GM21619 (cell line): ENCODE data around the gene FAAP100.
A peak's percentile ranks its signal among the peaks of the same experiment; 100 is the strongest.

ENCODE experiments used
- ATAC-seq: cut with Tn5 transposase; IDR thresholded peaks from one replicate; pipeline ENCODE4 v1.9.1; 2021; ENCODE audit not compliant: unreplicated experiment

FAAP100 gene

DNA sequence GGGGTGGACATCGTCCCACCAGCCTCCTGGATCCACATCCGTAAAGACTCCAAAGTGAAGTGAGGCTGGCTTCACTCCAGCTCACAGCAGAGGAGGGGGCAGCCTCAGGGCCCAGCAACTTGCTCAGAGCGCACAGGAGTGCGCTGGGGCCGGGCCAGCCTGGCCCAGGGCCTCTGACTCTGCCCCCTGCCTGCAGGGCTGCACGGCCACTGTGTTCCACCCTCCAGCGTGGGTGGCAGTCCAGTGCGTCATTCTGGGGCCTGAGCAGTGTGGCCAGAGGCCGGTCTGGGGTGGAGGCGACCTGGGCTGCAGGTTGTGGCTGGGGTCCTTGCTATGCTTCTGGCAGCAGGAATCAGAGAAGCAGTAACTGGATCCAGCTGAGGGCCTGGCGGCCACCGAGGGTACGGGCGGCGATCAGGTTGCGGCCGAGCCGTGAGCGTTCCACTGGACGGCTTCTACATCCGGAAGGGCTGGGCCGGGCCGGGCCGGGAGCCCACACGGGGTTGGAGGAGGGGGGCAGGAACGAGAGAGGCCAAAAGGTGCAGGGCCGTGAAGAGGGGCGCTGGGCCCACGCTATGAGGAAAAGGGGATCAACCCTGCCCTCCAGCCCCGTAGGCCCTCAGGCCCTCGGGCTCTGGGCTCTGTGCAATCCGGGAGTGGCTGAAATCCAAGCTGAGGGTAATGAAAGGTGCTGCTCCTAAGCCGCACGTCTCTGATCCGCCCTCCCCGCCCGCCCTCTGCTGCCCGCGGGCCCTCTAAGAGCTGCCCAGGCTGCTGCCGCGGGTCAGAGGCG, 24.4 kb downstream of the FAAP100 start, which contains the start of gene FSCN2:
FSCN2 (plus strand) TSS at position 787 of the 793 bp plus-strand sequence. CDS start 155 bp downstream, outside the sequence.
- no peak for ATAC-seq

DNA sequence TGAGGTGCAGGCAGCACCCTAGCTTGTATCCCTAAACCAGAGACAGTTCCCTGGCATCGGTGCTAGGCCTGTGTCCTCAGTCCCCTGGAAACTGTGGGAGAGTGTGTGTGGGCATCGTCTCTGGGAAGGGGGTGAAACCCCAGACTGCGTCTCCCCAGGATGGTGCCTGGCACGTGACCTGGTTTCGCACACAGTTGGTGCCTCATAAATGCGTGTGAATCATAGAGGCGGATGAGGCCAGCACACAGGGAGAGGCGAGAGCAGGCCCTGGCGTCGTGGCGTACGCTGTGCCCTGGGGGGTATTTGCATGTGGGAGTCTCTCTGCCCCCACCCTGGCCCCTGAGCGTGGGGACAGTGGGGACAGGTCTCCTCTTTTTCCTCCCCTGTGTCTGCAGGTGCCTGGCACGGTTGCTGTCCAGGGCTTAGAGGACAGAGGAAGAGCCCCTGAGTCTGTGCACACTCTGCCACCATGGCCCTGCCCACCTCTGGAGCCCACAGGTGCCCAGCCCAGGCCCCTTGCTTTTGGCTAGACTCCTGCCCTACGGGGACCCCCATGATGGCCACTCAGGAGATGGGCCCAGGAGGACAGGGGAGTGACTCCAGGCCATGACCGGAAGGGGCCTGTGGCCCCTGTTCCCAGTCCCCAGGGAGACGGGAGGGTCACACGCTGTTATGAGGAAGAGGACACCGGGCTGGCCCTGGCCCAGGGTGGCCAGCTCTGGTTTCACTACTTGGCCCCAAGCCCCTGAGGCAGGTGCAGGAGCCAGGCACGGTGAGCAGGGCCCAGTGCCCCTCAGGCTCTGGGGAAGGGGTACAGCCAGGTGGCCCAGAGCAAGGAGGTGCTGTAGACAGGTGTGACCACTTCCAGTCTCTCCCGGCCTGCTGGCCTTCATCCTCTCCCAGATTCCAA, 25.2 kb downstream of the FAAP100 start:
- no peak for ATAC-seq

DNA sequence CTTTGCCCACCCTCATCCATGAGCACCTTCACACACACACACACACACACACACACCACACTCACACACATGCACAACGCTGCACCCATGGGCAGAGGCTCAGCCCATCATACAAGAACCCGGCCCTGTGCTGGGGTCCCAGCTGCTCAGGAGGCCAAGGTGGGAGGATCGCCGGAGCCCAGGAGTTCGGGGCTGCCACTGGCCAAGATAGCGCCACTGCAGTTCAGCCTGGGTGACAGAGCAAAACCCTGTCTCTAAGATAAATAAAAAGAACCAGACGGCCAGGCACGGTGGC, 27.3 kb downstream of the FAAP100 start:
- no peak for ATAC-seq

DNA sequence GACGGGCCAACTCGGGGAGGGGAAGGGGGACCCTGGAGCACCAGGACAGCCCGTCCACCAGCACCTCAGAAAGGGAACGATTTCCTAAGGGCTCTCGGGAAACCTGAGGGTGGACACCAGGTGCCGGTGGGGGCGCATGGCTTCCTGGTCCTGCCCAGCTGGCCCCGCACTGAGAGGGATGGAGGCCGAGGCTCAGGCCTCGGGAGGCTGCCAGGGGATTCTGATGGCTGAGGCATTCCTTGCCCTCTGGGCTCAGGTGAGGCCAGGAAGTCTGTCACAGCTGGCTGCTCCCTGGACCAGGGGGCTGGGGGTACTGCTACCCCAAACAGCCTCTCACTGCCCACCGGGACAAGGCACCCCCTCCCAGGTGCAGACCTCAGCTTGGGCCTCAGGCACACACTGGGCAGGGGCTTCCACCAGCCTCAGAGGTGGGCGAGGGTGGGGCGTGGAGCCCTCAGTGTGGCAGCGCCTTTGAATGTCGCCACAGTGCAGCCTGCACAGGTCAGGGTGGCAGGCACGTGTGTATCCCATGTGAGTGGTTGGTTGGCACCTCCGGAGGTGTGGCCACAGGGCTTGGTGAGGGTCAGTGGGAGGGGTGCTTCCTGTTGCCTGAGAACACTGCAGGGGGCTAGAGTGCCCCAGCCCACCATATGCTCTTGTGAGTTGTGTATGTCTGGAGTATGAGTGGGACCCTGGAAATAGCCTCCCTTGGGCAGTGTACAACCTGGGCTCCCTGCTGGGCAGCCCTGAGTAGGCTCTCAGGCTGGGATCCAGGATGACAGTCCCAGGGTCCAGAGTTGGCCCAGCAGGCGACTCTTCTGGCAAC, 27.9 kb downstream of the FAAP100 start:
- no peak for ATAC-seq

DNA sequence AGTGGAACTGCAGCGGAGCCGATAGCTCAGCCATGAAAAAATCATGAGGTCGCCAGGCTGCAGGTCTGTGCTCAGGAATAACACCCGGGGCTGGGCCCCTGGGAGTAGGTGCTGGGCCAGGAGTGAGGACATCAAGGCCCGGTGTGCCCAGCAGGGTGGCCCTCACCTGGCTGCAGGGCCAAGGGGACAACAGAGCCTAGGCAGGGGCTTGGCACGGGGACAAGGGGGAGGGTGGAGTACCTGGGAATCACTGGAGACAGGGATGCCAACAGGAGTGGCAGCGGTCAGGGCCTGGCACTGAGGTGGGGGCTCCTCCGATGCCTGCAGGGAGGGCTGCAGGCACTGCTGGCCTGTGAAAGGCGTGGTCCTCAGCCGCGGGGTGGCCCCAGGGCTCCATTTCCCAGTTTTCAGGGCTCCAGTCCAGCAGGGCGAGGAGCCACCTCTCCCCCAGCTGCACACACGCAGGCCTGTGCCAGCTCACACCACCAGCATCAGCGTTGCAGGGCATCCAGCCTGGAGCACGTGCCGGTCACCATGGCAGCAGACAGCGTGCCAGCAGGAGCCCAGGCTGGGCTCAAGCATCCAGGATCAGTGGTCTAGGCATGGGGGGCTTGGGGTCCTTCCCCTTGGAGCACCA, 28.6 kb downstream of the FAAP100 start:
- ATAC-seq = no peak

DNA sequence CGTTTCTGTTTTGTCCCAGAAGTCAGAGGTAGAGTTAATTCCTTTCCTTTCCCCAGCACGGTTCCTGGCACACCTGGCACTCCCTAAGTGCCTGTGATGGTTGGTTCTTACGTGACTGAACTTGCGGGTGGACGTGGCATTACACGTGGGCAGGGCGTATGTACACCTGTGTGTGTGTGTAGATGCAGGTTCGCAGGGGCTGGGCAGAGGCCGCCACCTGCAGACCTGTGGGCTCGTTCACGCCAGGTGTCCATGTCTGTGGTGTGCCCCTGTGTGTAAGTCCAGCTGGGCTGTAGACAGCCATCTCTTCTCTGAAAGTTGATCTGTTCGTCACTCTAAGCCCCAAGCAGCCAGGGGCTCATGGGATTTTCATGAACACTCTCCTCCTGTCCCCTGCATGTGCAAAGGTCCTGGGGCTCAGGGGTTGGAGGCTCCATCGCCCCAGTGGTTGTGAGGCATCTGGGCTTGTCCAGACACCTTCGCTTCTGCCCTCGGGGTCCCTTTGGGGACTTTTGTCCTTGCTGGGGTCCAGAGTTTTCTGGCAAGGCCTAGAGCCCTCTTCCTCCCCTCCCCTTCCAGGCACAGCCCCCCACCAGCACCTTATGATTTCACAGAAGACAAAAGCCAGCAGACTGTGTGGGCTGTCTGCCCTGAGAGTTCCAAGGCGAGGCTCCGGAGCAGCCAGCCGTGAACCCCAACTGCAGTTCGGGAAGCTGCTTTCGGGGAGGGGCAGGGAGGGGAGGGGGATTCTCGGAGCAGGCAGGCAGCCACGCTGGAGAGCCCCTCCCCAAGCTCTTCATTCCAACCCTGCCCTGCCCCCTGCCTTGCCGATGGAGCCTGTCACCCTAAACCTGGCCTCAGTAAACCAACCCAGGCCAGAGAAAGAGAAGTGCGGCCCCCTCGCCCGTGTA, 29.4 kb downstream of the FAAP100 start:
- no peak for ATAC-seq

DNA sequence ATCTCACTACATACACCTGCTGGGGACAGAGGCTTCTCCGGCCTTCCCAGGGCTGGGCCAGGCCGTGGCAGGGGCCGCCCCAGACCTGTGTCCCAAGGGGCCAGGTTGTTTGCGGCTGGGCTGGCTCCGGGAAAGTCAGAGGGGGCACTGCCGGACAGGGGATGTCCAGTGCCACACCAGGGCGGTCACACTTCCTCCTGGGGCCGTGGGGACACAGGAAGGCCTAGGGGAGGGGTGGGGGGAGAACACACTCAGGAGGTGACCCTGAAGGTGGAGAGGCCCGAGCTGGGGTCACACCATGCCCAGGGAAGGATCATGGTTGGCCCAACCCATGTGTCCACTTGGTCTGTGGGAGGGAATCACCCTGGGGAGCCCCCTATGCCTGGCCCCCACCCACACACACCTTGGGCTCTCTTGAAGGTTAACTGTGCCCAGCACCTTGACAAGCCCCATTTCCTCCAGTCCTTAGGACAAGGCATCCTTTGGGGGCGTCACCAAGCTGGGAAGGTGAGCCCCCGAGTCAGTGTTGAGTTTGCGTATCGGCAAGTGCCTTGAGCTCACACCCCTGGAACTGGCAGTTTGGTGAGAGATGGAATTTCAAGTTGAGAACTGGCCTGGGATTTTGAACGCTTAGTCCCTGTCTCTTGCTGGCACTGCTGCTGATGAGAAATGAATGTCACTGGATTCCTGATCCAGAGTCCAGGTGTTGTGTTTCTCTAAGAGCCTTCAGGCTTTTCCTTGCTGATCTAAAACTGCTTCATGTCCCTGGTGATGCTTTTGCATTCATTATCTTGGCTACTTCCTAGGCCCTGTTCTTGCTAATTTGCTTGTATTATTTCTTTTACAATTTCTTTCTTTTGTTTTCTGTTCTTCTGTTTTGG, 31.9 kb downstream of the FAAP100 start:
- ATAC-seq = no peak

DNA sequence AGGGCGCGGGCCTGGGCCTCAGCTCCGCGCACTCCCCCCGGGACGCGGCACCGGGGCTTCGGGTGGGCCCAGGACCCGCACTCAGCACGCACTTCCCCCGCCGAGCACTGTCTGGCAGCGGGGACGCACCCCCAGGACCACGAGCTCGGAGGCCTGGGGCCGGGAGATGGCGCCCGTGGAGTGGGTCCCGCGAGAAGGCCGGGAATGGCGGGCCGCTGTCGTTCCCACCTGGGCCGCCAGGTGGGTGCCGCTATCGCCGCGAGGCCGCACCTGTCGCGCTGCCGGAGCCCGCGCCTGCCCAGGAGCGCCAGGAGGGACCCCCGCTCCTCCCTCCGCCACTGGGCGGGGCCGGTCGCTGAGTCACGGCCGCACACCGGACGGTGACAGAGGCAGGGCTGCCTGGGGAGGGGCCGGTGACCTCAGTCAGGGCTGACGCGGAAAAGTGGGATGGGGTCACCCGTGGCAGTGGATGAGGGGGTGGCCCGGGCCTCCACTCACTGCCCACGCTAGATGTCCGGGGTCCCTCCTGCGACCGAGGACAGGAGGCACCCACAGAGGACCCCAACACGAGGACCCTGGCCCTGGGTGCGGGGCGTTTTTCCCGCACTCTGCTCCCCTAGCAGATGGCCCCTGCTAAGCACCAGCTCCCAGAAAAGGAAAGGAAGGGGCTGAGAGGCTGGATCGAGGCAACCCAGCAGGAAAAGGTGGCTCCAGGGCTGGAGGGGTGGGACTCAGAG, 32.7 kb downstream of the FAAP100 start:
- no peak for ATAC-seq

DNA sequence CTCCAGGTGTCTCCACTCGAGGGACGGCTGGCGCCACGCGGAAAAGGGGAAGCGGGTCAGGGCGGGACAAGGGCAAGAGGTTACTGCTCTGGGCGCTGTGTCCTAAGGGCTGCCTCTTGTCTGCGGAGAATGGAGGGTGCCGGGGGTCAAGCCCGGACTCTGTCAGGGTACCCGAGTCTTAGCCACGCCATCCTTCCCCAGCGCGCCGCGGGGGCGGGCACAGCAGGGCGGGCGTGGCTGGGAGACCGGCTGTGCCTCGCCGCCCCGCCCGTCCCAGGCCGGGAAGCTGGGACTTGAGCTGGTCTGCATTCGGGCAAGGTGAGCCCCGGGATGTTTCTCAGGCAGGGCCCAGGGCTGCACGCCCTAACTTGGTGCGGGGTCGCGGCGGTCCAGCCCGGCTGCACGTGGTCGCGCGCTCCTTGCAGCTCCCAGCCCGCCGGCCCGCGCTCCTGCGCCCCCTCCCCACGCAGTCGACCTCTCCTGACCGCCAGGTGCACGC, 33.3 kb downstream of the FAAP100 start:
- ATAC-seq = no peak

DNA sequence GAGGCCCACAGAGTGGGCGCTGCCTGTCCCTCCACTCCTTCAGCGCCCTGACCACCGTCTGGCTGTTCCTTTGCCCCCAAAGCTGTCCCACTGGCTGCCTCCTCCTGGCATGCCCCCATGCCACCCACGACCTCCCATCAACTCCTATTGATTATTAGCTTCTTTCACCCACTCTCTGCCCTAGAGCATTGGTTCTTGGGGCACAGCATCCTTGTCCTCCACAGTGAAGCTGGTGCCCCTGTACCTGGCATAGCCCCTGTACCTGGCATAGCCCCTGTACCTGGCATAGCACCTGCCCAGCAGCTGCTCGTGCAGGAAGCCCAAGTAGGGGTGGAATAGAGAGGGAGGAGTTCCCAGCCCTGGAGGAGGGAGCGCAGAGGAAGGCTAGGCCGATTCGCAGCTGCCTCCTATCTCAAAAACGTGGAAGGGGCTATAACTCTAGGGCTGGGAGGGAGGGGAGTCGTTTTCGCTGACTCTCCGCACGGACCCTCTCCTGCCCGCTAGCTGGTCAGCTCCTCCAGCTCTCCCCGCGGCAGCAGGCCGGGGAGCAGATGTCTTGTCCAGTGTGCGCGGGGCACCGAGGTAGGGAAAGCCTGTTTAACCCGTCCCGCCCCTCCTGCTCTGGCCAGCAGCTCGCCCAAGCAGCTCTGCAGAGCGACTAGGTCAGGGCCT, 33.9 kb downstream of the FAAP100 start:
- no peak for ATAC-seq

DNA sequence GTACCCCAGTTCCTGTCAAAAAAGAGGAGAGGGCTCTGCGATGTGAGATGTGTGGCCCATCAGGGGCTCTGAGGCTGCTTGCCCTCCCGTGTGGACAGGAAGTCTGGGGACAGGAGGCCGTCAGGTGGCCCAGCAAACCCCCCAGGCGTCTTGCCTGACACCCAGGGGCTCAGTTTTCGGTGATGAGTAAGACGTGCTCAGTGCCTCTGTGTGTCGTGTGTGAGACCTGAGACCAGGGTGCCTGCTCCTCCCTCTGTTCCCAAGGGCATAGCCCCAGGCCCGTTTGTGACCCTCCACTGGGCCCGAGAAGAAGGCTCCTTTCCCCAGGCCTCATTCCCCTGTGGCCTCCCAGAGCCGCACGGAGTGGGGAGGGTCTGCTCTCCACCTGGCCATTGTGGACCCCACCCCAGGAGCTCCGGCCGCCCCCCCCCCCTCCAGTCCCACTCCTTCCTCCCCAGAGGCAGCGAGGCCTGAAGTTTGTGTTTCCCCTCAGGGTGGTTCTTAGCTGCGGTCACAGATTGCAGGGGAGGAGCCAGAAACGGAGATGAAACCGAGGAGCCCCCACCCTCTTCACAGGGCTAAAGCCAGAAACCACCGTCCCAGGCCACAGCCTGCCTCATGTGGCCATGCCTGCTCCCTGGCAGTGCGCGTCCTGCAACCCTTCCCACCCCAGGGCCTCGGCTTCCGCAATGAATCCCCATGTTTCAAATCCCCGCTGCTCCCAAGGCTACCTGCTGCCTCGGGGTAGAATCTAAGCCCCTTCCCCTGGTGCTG, 34.6 kb downstream of the FAAP100 start:
- peak; percentile 26 for ATAC-seq

DNA sequence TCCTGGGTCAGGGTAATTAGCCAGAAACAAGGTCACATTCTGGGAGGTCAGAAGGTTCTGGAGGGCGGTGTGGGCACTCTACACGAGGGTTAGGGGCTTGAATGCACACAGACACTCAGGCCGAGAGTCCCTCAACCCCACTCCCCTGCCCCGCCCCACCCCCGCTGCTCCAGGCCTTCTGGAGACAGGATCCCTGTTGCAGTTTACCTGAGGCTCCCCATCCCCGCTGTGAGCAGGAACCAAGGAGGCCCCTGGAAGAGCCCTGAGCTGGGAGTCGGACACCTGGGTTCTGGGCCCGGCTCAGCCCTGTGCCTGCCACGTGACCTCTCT, 35.2 kb downstream of the FAAP100 start:
- no peak for ATAC-seq

DNA sequence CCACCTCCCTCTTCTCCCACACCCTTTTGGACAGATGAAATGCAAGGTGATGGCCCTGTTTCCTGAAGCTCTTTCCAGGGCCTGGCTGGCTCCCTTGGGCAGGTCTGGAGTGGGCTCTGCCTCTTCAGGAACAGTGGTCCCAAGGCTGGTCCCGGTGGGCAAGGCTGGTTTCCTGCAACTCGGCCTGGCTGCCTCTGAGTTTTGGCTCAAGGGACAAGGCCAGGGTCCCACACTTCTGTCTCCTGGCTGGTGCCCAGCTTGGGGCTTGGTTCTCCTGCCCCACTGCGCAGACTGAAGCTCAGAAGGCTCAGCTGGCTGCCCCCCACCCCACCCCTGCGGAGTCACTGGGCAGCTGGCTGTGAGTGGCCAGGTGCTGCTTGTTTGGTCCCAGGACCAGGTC, 35.7 kb downstream of the FAAP100 start:
- no peak for ATAC-seq

DNA sequence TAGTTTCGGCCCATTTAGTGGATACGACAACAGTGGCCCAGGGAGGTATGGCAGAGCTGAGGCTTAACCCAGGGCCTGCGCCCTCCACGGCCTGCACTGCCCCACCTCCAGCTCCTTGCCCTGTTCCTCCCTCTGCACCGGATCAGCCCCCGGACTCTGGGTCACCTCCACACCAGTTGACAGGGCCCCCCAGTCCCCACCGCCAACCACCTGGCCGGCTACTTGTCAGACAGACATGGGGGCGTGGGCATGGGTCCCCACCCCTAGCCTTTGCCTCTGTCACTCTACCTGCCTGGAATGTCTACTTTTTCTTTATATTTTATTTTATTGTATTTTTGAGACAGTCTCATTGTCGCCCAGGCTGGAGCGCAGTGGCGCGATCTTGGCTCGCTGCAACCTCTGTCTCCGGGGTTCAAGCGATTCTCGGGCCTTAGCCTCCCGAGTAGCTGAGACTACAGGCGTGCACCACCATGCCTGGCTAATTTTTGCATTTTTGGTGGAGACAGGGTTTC, 36.6 kb downstream of the FAAP100 start:
- no peak for ATAC-seq

DNA sequence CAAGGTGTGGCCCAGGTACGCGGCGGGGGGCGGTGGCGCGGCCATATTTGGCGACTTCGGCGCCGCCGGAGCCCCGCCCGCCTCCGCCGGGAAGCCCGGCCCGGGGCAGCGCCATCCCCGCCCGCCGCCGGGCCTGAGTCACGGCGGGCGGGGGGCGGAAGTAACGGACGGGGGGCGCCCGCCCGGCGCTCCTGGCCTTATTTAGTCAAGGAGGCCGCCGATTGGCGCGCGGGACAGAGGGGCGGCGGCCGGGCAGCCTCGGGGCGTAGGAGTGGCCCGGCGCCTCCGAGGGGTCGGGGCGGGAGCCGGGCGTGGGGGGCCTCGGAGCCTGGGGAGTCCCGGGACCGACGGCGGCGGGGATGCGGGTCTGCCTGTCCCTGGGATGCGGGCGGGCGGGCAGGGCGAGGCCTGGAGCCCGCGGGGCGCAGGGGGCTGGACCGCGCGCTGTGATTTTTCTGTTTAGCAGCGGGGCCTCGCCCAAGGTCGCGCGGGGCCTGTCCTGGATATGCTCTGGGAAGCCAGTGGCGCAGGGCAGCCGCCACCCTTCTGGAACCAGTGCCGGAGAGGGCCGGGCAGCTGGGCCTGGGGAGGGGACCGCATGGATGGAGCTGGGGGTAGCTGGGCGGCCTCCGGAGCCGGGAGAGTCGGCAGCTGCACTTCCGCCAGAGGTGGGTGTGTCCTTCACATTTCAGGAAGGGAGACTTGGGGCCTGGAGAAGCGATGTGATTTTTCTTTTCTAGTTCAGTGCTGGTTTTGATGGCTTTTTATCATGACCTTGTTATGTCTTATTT, 37.2 kb downstream of the FAAP100 start:
- no peak for ATAC-seq

DNA sequence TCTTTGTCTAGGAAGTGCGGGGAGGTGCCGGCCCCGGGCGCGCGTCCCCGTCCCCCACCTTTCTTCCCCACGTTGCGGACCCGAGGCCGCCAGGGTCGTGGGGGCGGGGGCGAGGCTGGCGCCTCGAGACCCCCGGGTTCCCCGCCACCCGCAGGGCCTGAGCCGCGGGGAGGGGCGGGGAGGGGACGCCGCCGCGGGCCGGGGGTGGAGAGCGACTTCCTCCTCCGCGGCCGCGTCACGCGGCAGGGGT, 37.7 kb downstream of the FAAP100 start:
- no peak for ATAC-seq
